Nucleus accumbens (tissue), 56 donors: ENCODE results near the gene MACF1.

ENCODE experiments used
- DNase-seq, 56 donors: peaks; one replicate each; lab custom pipeline; 2025; lab: John Stamatoyannopoulos, UW

Gene MACF1

DNA sequence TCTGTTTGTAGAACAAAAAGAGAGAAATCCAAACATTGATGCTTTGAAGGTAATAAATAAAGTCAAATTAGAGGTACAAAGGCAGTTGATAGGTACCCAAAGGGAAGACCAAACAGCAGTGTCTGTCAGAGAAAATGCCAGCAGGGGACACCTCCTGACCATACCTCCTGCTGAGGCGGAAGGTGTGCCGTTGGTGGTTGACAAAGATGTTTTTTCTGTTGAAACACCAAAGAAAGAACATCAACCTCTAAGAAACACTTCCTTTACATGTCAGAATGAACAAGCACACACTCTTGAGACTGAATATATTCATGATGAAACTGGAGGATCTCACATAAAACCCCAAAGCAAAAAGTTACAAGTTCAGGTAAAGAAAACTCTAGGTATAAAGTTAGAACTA, 128.3 kb downstream of the MACF1 start:
- no peak for DNase-seq

DNA sequence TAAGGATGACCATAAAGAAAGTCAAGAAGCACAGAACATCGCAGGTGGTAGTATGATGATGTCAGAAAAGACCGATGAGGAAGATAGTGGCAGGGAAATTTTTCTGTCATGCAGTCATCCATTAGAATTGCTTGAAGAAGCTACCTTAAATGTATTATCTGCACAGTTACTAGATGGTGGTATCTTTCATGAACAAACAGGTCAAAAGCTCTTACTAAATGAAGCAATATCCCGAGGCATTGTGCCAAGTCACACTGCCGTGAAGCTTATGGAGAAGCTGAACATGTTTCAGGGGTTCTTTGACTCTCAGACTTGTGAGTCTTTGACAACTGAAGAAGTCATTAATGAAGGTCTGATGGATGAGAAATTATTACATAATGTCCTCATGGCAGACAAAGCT, 128.8 kb downstream of the MACF1 start:
- DNase-seq: no peak

DNA sequence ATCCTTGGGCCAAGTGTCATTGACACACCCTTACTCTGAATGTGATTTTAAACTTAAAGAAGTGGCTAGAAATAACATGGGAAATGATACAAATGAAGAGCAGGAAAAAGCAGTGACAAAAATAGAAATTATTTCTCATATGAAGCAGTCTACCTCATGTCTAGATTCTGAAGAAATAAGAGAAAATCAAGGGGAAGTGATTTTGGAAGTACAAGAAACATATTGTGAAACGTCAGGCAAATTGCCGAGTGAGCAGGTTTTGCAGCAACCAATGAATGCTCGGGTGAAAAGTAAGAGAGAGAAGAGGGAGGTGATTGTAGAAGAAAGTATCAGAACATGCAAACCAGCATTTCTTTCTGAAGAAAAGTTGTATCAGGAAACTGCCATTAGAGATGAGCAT, 130.7 kb downstream of the MACF1 start:
- DNase-seq: no peak

DNA sequence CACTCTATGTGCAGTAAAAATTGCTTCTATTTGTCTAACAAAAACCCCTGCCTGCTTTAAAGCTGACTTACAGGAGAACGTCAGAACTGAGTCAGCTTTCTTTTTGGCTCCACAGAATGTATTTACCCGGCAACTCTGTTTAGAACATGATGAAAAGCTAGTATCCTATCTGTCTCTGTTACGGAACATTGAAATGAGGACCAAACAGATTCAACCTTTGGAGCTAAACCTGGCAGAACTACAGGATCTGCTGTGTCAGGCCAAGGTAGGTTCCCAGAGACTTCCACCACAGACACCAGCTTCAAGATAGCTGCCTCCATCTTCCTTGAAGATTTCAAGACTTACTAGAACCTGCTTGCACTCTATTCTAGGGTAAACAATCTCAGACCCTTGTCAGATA, 132.6 kb downstream of the MACF1 start:
- DNase-seq: no peak

DNA sequence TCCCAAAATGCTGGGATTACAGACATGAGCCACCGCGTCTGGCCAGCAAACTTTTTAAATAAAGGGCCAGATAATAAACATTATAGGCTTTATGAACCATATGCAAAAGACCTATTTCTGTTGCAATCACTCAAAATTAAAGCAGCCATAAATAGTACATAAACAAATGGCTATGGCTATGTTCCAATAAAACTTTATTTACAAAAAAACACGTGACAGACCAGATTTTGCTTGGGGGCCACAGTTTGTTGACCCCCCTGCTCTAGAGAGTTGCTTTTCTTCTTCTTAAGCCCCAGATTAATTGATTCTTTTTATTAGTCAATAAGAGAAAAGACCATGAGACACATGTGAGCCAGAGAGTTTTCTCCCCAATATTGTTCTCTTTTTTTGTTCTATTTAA, 138.3 kb downstream of the MACF1 start:
- no peak for DNase-seq

DNA sequence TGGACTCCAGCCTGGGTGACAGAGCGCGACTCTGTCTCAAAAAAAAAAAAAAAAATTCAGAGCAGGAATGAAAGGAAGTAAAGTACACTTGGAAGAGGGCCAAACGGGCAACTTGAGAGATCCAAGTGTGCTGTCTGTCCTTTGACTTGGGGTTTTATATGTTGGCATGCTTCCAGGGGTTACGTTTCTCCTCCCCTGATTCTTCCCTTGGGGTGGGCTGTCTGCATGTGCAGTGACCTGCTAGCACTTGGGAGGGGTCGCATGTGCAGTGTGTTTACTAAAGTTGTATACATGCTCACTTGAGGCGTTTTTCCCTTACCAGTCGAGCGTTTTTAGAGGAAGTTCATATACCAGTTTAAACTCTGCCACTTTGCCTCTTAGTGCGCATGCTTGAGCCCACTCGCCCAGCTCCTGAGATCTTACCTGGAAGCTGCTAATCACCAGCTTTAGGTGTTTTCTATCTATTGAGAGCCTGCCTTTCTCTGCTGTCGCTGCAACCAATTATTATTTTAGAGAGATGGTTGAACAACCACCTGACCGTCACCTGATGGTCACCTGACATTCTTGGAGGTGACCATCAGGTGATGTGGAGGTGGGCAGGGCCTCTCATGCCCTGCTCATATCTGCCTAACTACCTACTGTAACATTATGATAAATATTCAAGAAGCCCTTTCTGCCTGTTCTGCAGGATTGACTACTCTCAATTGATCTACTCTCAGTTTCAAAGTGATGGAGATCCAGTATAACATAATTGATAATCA, 140.1 kb downstream of the MACF1 start:
- DNase-seq: peak in 1 of 56 donors; percentile 21

DNA sequence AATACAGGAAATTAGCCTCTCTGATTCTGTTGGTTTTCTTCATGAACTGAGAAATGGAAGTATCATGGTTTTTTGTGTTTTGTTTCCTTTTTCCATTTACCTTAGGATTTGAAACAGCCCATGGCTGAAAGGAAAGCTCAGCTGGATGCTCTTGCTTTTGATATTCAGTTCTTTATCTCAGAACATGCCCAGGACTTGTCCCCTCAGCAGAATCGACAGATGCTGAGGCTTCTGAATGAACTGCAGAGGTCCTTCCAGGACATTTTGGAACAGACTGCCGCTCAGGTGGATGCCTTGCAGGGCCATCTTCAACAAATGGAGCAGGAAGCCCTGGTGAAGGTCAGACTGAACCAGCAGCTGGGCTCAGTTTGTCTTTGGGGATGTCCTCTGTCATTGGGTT, 142.4 kb downstream of the MACF1 start:
- no peak for DNase-seq

DNA sequence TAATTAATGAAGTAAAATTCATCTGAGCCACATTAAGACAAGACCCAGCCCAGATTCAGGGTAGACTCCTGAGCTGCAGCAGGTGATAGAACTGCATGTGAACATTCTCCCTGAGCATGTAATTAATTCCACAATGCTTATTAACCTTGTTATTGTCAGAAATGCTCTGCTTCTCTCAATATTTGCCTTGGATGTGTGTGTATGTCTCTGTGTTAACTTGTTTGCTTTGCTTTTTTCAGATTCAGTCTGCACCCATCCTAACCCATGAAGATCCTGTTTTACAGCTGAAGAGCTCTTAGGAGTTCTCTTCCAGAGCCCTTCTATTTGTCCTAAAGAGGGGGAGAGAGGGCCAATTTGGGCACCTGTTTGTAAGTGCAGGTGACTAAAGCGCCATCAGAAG, 143.8 kb downstream of the MACF1 start:
- DNase-seq: no peak

DNA sequence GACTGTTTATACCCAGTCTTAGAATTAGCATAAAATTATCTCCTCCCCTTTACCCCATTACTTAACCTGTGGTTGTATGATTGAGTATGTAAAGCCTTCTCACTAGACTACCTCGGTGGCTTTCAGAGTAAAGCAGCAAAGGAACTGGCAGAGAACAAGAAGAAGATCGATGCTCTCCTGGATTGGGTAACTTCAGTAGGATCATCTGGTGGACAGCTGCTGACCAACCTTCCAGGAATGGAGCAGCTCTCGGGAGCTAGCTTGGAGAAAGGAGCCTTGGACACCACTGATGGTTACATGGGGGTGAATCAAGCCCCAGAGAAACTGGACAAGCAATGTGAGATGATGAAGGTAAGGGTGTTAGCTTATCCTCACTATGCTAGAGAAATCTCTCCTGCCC, 148.4 kb downstream of the MACF1 start:
- no peak for DNase-seq

DNA sequence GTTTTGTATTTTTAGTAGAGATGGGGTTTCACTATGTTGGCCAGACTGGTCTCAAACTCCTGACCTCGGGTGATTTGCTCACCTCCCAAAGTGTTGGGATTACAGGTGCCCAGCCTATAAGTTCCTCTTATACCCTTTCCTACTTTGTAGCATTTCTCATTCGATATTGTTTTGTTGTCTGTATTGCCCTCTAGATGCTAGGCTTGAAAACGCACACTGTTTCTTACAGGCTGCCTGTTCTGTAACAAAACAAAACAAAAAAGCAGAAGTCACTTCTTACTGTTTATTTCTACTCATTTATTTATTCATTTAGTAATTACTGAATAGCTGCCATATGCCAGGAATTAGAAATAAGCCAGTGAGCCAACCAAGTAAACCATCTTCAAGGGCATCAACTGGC, 150.1 kb downstream of the MACF1 start:
- no peak for DNase-seq

DNA sequence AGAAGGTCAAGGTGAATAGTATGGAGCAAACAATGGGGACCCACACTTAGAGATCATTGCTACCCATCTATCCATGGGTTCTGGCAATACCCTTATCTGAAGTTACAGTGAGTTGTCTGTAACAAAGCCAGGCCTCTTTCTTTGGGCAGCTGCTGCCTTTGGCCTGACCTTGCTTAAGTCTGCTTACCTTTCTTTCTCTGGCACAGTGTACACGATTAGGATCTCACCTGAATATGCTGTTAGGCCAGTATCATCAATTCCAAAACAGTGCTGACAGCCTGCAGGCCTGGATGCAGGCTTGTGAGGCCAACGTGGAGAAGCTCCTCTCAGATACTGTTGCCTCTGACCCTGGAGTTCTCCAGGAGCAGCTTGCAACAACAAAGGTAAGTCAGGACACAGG, 154.0 kb downstream of the MACF1 start:
- DNase-seq: no peak

DNA sequence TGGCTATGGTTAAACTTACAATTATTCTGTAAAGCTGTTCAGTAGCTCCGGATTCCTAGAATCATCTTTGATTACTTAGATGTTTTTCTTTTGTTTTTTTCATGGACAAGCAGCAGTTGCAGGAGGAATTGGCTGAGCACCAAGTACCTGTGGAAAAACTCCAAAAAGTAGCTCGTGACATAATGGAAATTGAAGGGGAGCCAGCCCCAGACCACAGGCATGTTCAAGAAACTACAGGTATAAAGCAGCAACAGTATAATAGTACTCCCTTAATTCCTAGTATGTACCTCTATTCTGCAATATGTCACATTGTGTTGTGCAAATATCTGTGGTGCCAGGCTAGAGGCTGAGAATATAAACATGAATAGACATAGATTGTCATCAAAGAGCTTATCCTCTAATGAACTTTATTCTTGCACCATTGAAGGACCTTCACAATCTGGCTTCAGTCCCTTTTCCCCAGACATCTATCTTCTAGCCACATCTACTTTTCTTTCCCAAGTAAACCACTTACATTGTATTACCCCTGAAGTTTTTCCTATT, 154.6 kb downstream of the MACF1 start:
- DNase-seq: no peak

DNA sequence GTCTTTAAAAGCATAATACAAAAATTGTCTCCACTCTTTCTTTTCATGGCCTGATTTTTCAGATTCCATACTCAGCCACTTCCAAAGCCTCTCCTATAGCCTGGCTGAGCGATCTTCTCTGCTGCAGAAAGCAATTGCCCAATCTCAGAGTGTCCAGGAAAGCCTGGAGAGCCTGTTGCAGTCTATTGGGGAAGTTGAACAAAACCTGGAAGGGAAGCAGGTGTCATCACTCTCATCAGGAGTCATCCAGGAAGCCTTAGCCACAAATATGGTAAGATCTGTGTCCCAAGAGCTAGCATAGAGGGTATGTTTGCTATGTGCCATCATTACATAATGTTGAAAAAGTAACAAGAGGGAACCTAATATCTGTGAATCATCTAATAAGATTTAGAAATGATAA, 156.2 kb downstream of the MACF1 start:
- no peak for DNase-seq

DNA sequence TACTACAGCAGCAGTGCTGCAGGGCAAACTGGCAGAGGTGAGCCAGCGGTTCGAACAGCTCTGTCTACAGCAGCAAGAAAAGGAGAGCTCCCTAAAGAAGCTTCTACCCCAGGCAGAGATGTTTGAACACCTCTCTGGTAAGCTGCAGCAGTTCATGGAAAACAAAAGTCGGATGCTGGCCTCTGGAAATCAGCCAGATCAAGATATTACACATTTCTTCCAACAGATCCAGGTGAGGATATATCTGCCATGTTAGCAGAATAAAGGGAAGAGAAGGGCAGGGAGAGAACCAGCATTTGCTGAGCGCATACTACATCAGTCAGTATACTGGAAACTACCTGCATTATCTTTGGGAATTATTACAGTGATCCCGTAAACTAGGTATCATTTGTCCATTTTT, 157.0 kb downstream of the MACF1 start:
- DNase-seq: no peak

DNA sequence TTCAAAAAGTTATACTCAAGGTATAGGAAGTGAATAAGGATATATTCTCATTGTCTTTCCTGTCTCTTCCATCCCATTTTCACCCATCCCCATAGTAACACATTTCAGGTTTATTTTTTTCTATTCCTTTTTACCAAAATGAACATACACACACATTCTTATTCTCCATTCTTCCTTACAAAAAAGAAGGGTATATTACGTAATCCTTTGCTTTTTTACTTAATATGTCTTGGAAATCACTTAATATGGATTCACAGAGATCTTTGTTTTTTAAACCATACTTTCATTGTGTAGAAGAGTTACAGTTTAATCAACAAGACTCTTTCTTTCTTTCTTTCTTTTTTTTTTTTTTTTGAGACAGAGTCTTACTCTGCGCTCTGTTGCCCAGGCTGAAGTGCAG, 158.8 kb downstream of the MACF1 start:
- no peak for DNase-seq

DNA sequence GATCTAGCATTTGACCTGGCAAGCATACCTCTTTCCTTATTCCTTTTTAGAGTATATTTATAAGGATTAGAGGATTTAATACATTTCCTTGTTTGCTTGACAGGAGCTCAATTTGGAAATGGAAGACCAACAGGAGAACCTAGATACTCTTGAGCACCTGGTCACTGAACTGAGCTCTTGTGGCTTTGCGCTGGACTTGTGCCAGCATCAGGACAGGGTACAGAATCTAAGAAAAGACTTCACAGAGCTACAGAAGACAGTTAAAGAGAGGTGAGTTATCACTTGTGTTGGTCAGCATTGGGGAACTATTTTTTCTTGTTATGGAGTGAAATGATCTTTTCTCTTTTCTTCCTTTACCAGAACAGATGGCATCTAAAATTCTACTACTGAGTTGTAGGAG, 163.6 kb downstream of the MACF1 start:
- DNase-seq: no peak

DNA sequence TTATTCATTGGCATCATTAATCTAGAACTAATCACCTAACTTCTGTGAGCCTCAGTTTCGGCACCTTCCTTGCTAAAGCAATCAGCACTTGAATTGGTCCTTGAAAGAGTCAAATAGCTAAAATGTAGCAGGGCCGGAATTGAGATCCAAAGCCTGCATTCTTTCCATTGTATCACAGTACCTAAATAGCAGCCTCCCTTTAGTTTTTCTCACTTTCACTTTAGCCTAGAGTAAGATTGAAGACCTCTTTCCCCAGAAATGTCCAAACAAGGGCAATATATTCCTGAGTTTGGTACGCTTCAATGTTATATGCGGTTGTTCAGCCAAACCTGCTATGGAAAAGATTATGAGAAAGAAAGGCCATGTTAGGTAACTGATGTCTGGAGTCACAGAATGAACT, 165.1 kb downstream of the MACF1 start:
- no peak for DNase-seq

DNA sequence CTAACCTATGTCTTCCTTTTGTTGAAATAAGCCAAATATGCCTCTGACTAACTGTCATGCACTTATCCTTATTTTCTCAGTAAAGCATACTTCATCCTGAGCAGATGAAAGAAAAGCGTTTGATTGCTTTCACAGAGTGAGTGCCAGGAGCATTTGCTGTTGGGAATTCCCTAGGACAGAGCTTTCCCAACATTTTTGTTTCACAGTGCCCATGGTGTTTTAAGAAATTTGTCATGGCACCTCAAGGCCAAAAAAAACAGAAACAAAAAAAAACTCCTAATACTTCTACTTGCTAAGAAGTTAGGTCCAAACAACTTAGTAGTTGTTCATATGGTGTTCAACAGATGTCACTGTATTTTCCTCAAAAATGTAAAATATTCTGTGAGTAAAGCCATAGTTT, 166.1 kb downstream of the MACF1 start:
- no peak for DNase-seq

DNA sequence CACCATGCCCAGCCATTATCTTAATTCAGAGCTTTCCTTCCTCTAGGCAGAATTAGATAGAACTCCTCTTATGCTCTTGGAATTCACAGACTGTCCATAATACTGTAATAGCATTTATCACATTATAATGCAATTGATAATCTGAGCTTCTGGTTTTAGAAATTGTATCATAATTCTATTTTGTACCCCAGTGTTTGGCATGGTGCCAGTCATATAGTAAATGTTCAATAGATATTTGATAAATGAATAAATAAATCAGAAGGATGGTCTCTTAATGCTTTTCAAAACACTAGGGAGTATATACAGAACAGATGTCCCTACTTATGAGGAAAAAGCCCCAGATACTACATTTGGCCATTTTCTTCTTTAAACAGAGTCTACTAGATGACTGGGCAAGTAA, 167.6 kb downstream of the MACF1 start:
- no peak for DNase-seq

DNA sequence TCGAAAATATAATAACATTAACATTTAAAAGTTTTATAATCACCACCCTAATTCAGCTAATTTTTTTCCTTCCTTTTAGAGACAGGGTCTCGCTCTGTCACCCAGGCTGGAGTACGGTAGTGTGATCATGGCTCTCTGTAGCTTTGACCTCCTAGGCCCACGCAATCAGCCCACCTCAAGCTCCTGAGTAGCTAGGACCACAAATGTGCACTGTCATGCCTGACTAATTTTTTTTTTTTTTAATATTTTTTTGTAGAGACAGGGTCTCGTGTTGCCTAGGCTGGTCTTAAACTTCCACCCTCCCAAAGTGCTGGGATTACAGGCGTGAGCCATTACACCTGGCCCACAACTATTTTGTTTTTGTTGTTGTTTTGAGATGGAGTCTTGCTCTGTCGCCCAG, 172.2 kb downstream of the MACF1 start:
- no peak for DNase-seq

DNA sequence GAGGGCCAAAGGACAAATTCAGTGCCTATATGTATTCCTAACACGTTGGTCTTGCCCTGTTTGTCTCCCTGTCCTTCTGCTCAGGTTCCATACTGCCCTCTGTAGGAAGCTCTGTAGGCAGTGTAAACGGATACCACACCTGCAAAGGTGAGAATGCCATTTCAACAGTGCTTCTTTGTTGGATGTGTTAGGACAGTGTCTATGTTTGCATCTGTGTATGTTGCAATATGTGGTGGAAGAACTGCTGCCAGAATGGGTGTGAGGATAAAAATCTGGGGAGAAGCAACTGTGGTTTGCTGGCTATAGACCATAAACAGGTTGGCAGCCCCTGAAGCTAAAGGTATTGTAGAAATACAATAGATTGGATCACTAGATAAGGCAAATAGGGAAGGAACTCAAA, 173.9 kb downstream of the MACF1 start:
- DNase-seq: no peak

DNA sequence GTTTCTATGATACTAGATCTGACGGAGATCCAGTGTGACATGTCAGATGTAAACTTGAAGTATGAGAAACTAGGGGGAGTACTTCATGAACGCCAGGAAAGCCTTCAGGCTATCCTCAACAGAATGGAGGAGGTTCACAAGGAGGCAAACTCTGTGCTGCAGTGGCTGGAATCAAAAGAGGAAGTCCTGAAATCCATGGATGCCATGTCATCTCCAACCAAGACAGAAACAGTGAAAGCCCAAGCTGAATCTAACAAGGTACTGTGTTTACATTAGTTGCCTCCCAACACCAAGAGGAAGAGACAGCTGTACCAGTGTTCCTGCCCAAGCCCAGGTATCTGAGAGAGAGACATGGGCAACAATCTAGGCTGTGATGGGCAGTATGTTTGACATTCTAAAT, 174.7 kb downstream of the MACF1 start:
- no peak for DNase-seq

DNA sequence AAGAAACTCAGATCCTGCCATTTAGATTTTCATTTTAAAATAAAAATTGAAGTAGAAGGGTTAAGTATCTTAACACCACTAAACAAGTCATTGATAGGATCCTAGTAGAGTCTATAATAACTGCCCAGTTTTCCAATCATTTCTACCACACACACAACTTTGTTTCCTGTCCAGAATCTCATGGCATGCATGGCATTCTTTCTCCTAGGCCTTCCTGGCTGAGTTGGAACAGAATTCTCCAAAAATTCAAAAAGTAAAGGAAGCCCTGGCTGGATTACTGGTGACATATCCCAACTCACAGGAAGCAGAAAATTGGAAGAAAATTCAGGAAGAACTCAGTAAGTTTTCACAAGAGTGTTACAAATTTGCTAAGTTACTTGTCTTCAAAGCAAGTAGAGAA, 175.5 kb downstream of the MACF1 start:
- no peak for DNase-seq
